K562 (cell line): ENCODE results near the gene SOCS7. TPM values are rescaled to one million over a fixed set of nuclear protein-coding genes. Genes with fewer than 3 reads are reported as not detected.

ENCODE experiments used
- ATAC-seq: fragments of 200-7000 bp; cut with Tn5 transposase; 3 replicates; pipeline ENCODE4 v1.9.1; 2020; ENCODE audit warnings: moderate library complexity
- BruUV-seq: library from RNA; stranded (reverse); fragments of 400-500 nt; replicated peaks from 2 replicates; lab custom pipeline; 2021; lab: Mats Ljungman, UMichigan
- CTCF ChIA-PET: fragments of 300-600 bp; formaldehyde crosslinking; extraction: SDS; loops from one replicate; lab custom pipeline; 2021; ENCODE audit warnings: low intra/inter-chr PET ratio; lab: Yijun Ruan, JAX
- POLR2A ChIA-PET: fragments of 300-600, 350-650 bp; sonication (Branson Sonifier 250); formaldehyde crosslinking; extraction: SDS; loops from one replicate; lab custom pipeline; 2021; ENCODE audit warnings: antibody characterized with exemption, inconsistent platforms; lab: Yijun Ruan, JAX
- DNase-seq, 4 experiments: peaks; one replicate each; pipeline versions ENCODE4 v3.0.0 to v3.0.0-alpha.2; 2011 to 2018; ENCODE audit warnings: low spot score in 3 of 4, mixed read lengths in 3 of 4; ENCODE audit errors: extremely low read depth in 1 of 4
- FAIRE-seq: peaks from 2 replicates; lab custom pipeline; 2011; peaks lifted over from hg19 to GRCh38; lab: Jason Lieb, UNC
- H2AFZ ChIP-seq: 2 replicates; pipeline ENCODE4 v1.6.0; 2011; ENCODE audit warnings: low read depth, low read length, control low read depth, inconsistent platforms
- H3K27ac ChIP-seq: fragments of 200-600 bp; 3 replicates; pipeline ENCODE4 v1.8.0; 2011; ENCODE audit warnings: low read depth, mild to moderate bottlenecking, control low read depth, inconsistent platforms, low read length, moderate library complexity, mixed read lengths; ENCODE audit errors: extremely low read depth
- H3K27me3 ChIP-seq, 2 experiments: fragments of 300-600 bp in 1 of 2; 2 replicates in 1 of 2; 3 replicates in 1 of 2; pipeline versions ENCODE4 v1.6.0 to v1.8.0; 2011; ENCODE audit warnings: inconsistent platforms in 2 of 2, low read length in 2 of 2, mild to moderate bottlenecking in 1 of 2, mixed read lengths in 1 of 2, moderate library complexity in 1 of 2; ENCODE audit not compliant: control insufficient read depth in 2 of 2, insufficient read depth in 2 of 2
- H3K36me3 ChIP-seq: fragments of 300-600 bp; 3 replicates; pipeline ENCODE4 v1.8.0; 2011; ENCODE audit warnings: mild to moderate bottlenecking, low read length, inconsistent platforms; ENCODE audit not compliant: control insufficient read depth, insufficient read depth
- H3K4me1 ChIP-seq, 2 experiments: fragments of 200-600 bp in 1 of 2; replicated peaks in 1 of 2; 2 replicates in 1 of 2; 3 replicates in 1 of 2; pipeline versions ENCODE4 v1.5.1 to v1.8.0; 2011; ENCODE audit warnings: inconsistent platforms in 2 of 2, low read length in 2 of 2, mild to moderate bottlenecking in 1 of 2, mixed read lengths in 1 of 2, moderate library complexity in 1 of 2; ENCODE audit not compliant: control insufficient read depth in 2 of 2, insufficient read depth in 2 of 2
- H3K4me2 ChIP-seq: 2 replicates; pipeline ENCODE4 v1.6.1; 2011; ENCODE audit warnings: low read length, control low read depth, inconsistent platforms, mixed read lengths; ENCODE audit not compliant: insufficient read depth
- H3K4me3 ChIP-seq: fragments of 200-600 bp; sonication (generic), shearing (Covaris generic); 2 replicates; pipeline ENCODE4 v1.5.1; 2016; ENCODE audit warnings: control low read depth, inconsistent platforms
- H3K79me2 ChIP-seq: fragments of 200-600 bp; 3 replicates; pipeline ENCODE4 v1.8.0; 2011; ENCODE audit warnings: low read length, inconsistent platforms; ENCODE audit not compliant: control insufficient read depth, insufficient read depth
- H3K9ac ChIP-seq, 2 experiments: 2 replicates each; pipeline versions ENCODE4 v1.6.0 to v1.6.1; 2011; ENCODE audit warnings: low read depth in 2 of 2, low read length in 2 of 2, control low read depth in 1 of 2, inconsistent platforms in 1 of 2, mild to moderate bottlenecking in 1 of 2, mixed read lengths in 1 of 2; ENCODE audit not compliant: insufficient read depth in 1 of 2
- H3K9me1 ChIP-seq: one replicate; pipeline ENCODE4 v1.6.0; 2011; ENCODE audit warnings: inconsistent platforms, mild to moderate bottlenecking, low read length, moderate library complexity; ENCODE audit not compliant: control insufficient read depth, insufficient read depth
- H3K9me3 ChIP-seq: replicated peaks from 2 replicates; pipeline ENCODE4 v1.5.1; 2011; ENCODE audit warnings: low read depth, low read length, inconsistent platforms; ENCODE audit not compliant: control insufficient read depth, insufficient read depth
- H4K20me1 ChIP-seq: replicated peaks from 2 replicates; pipeline ENCODE4 v1.6.1; 2011; ENCODE audit warnings: low read length, inconsistent platforms, mixed read lengths; ENCODE audit not compliant: control insufficient read depth, insufficient read depth
- CBFB ChIP-seq: sonication (generic); formaldehyde crosslinking; IDR thresholded peaks from 2 replicates; pipeline ENCODE4 v1.4.0; 2020; ENCODE audit warnings: mild to moderate bottlenecking, missing genetic modification reagents
- CTBP1 ChIP-seq: fragments of 450-650 bp; IDR thresholded peaks from 2 replicates; pipeline ENCODE4 v1.6.1; 2016; ENCODE audit warnings: borderline replicate concordance
- ESRRA ChIP-seq: fragments of 450-650 bp; IDR thresholded peaks from 2 replicates; pipeline ENCODE4 v1.6.1; 2014; ENCODE audit warnings: low read depth, mild to moderate bottlenecking, moderate library complexity, borderline replicate concordance
- MAFK ChIP-seq: IDR thresholded peaks from 2 replicates; pipeline ENCODE4 v1.6.1; 2011; ENCODE audit warnings: low read length, improper control_type of control experiment
- NFATC3 ChIP-seq: fragments of 450-650 bp; IDR thresholded peaks from 2 replicates; pipeline ENCODE4 v1.6.1; 2017; ENCODE audit warnings: mild to moderate bottlenecking
- POLR2H ChIP-seq: IDR thresholded peaks from 2 replicates; pipeline ENCODE4 v1.6.1; 2016; ENCODE audit warnings: missing genetic modification characterization, low read depth, mild to moderate bottlenecking, control low read depth, missing compliant biosample characterization, moderate library complexity
- RAD21 ChIP-seq, 2 experiments: fragments of 250-450 bp in 1 of 2; fragments of 450-650 bp in 1 of 2; sonication (Bioruptor Pico) in 1 of 2; formaldehyde crosslinking in 1 of 2; IDR thresholded peaks in 1 of 2; conservative IDR thresholded peaks in 1 of 2; 2 replicates each; pipeline versions ENCODE4 v1.4.0 to v1.8.0; 2020 to 2022; ENCODE audit warnings: mild to moderate bottlenecking in 2 of 2, moderate library complexity in 1 of 2
- SAP30 ChIP-seq: fragments of 200-600 bp; sonication (generic); IDR thresholded peaks from 2 replicates; pipeline ENCODE4 v1.6.1; 2012; ENCODE audit warnings: borderline replicate concordance, low read depth, mild to moderate bottlenecking, moderate library complexity, low read length, control low read depth, inconsistent platforms; ENCODE audit not compliant: insufficient read depth, poor library complexity, severe bottlenecking
- SMAD2 ChIP-seq: fragments of 150-350 bp; IDR thresholded peaks from 2 replicates; pipeline ENCODE4 v1.6.1; 2014; ENCODE audit warnings: low read depth, mild to moderate bottlenecking, low read length
- STAT5B ChIP-seq: fragments of 250-450 bp; sonication (Bioruptor Pico); IDR thresholded peaks from 2 replicates; pipeline ENCODE4 v1.8.0; 2021; ENCODE audit warnings: mild to moderate bottlenecking, inconsistent platforms
- TAL1 ChIP-seq: fragments of 450-650 bp; IDR thresholded peaks from 2 replicates; pipeline ENCODE4 v1.6.1; 2016; ENCODE audit warnings: mild to moderate bottlenecking
- TRIM28 ChIP-seq: fragments of 450-650 bp; IDR thresholded peaks from 2 replicates; pipeline ENCODE4 v1.6.1; 2017
- XRCC4 ChIP-seq: IDR thresholded peaks from one replicate; pipeline ENCODE4 v1.6.1; 2011; ENCODE audit not compliant: insufficient read depth, insufficient read length; ENCODE audit errors: extremely low read depth
- ZBTB1 ChIP-seq: sonication (generic); formaldehyde crosslinking; IDR thresholded peaks from 2 replicates; pipeline ENCODE4 v1.8.1; 2023; ENCODE audit warnings: missing genetic modification reagents, low read depth, mild to moderate bottlenecking, borderline replicate concordance
- ZNF121 ChIP-seq: sonication (generic); formaldehyde crosslinking; conservative IDR thresholded peaks from 2 replicates; pipeline ENCODE4 v1.8.0; 2022; ENCODE audit warnings: missing genetic modification reagents
- ZNF668 ChIP-seq: fragments of 250-450 bp; sonication (Bioruptor Pico); IDR thresholded peaks from 2 replicates; pipeline ENCODE4 v1.8.0; 2022; ENCODE audit warnings: mild to moderate bottlenecking, inconsistent platforms
- WGBS: fragments of 100-300 bp; shearing (Covaris generic); methylation state at CpG from one replicate; pipeline ENCODE4 v1.1.6; 2016; ENCODE audit warnings: low coverage, mixed read lengths; ENCODE audit not compliant: insufficient coverage; ENCODE audit errors: missing lambda C conversion rate; 5-methylcytosine and 5-hydroxymethylcytosine counted together
- in situ Hi-C: fragments of 300-500 bp; cut with MboI; formaldehyde crosslinking; loops from 4 replicates; pipeline ENCODE4 v1.15.0; 2018; ENCODE audit warnings: inconsistent platforms, mixed read lengths
- intact Hi-C: fragments of 100-400 bp; cut with micrococcal nuclease; formaldehyde crosslinking; loops from 2 replicates; pipeline ENCODE4 v1.14.2; 2022
- polyA plus RNA-seq, 8 experiments: library from polyadenylated mRNA; depleted of rRNA in 4 of 8; stranded (reverse) in 5 of 8; unstranded in 3 of 8; fragments of >200 nt; fragmentation: Nextera tagmentation in 2 of 8; fragmentation: Illumina TruSeq in 1 of 8; extraction: Ambion mirVana in 2 of 8; extraction: Trizol in 1 of 8; gene quantifications; 2 replicates each; pipeline versions ENCODE4 v1.2.1 to v1.2.3, GENCODE V29; 2011 to 2014; ENCODE audit warnings: inconsistent platforms in 1 of 8, missing spikeins in 1 of 8
- total RNA-seq, 7 experiments: library from RNA; depleted of rRNA in 6 of 7; stranded (reverse); fragments of >200 nt in 6 of 7; fragmentation: Illumina TruSeq in 2 of 7; extraction: Trizol in 2 of 7; gene quantifications; 2 replicates each; pipeline versions ENCODE4 v1.2.1 to v1.2.3, GENCODE V29; 2011 to 2021; ENCODE audit warnings: low replicate concordance in 1 of 7
- TF ChIP-seq, protein P1 (sequence below), 2 experiments: fragments of 450-650 bp; conservative IDR thresholded peaks; 2 replicates each; pipeline ENCODE4 v1.6.1; 2017; ENCODE audit warnings: mild to moderate bottlenecking in 2 of 2, moderate library complexity in 2 of 2
- TF ChIP-seq, protein P2 (sequence below): sonication (generic); formaldehyde crosslinking; IDR thresholded peaks from 2 replicates; pipeline ENCODE4 v1.9.0; 2022; ENCODE audit warnings: mild to moderate bottlenecking, missing genetic modification reagents

The SOCS7 gene
- total and polyA plus RNA-seq, 9 of the 15 experiments (the other 6 are each of a cell fraction or from before 2014, with no cell fraction given) = 0.94 to 14.5 (median 8.2) TPM

DNA sequence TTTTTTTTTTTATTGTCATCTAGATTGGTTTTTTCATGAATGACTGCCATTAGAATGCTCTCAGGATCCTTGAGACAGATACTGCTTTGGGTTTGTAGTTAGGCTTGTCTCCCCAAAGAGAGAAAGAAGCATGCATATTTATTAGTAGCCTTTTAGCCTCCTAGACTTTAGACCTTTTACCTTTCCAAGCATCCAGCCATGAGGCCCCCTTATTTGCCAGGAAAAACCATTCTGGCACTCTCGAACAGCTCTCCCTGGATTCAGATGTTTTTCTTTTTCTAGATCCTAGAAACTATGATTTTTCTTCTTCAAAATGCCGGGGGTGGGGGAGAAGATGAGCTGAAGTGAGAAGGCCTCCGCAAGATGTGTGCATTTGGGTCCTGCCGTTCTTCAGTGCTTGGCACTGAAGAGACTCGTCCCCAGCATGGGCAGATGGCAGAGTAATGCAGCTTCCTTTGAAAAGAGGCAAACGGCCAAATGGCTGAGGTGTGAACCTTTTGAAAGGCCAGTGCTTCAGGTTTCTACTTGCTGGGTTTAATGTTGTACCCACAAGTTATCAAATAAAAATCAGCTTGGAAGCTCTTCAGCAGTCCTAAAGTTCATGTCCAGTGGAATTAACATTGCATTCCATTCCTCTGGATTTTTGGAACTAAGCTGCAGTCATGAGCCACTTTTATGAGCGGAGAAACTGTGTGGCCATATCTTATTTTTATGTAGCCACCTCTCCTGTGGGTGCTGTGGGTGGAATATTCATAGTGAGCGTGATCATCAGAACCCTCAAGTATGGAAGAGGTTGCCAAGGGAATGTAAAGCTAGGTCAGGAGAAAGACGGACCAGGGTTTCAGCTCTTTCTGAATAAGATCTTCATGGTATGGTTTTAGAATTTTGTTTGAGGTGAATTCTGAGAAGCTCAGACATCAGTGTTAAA is 7.2 kb downstream of the SOCS7 start (continued):
- no peak for TF ChIP-seq RAD21 (CRISPR knock-in tag; conservative IDR thresholded peaks at IDR 0.05 in 1 of 2, IDR thresholded peaks at IDR 0.05 in 1 of 2)

GRCh38 chr17:38361694-38362465 is 10.2 kb downstream of the SOCS7 start:
- ChIA-PET POLR2A (interaction anchor here (1.0 to 5.7 kb wide), 2 partner anchors 8 to 9 kb away, joined by 4 to 34 read pairs; no protein-coding TSS in a partner anchor), CTCF (no interaction called here)
- BruUV-seq = no TSS peak
- Histone ChIP-seq H3K4me1 (no peaks in the 10 kb centered on the region), H3K9me3 (no peaks in the 10 kb centered on the region), H3K79me2 (peaks cover 9% of the 10 kb centered on the region; the same call in 1 of the 3 replicates), H4K20me1 (peaks cover 4% of the 10 kb centered on the region; the same call in 1 of the 2 replicates), H3K4me3 (no peak overlapping the region), H2AFZ (no peak overlapping the region), H3K27ac (no peak overlapping the region), H3K27me3 (no peaks in the 10 kb centered on the region), H3K9ac (no peak overlapping the region), H3K9me1 (no peaks in the 10 kb centered on the region), H3K4me2 (no peak overlapping the region), H3K36me3 (peaks cover 28% of the 10 kb centered on the region; the same call in 2 of the 3 replicates)
- intact Hi-C loops = no loop called here
- no peak for ATAC-seq
- WGBS = 69% methylated on average over 5 of the region's 5 CpGs
- no peak for FAIRE-seq
- in situ Hi-C loops = no loop called here
- DNase-seq = no peak
- TF ChIP-seq CTBP1 (no peak), TRIM28 (no peak), ZBTB1 (CRISPR knock-in tag) (no peak), ESRRA (no peak), ZNF668 (no peak), POLR2H (tag) (no peak), XRCC4 (no peak), TAL1 (no peak), STAT5B (CRISPR knock-in tag) (no peak), SMAD2 (no peak), ZNF121 (CRISPR knock-in tag) (no peak), CBFB (CRISPR knock-in tag) (no peak), MAFK (no peak), NFATC3 (no peak), SAP30 (no peak)
- TF ChIP-seq, protein P1, sequence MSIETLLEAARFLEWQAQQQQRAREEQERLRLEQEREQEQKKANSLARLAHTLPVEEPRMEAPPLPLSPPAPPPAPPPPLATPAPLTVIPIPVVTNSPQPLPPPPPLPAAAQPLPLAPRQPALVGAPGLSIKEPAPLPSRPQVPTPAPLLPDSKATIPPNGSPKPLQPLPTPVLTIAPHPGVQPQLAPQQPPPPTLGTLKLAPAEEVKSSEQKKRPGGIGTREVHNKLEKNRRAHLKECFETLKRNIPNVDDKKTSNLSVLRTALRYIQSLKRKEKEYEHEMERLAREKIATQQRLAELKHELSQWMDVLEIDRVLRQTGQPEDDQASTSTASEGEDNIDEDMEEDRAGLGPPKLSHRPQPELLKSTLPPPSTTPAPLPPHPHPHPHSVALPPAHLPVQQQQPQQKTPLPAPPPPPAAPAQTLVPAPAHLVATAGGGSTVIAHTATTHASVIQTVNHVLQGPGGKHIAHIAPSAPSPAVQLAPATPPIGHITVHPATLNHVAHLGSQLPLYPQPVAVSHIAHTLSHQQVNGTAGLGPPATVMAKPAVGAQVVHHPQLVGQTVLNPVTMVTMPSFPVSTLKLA (conservative IDR thresholded peaks at IDR 0.05) = no peak
- TF ChIP-seq, protein P2, sequence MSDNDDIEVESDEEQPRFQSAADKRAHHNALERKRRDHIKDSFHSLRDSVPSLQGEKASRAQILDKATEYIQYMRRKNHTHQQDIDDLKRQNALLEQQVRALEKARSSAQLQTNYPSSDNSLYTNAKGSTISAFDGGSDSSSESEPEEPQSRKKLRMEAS = no peak
